Gastrocnemius medialis (tissue), 4 donors: Measurements from ENCODE around the gene MOG. TPM values are rescaled to one million over a fixed set of nuclear protein-coding genes. Genes with fewer than 3 reads are reported as not detected.

Experiments
- ATAC-seq, 2 donors: fragments of 150-250 bp; one replicate each; pipeline ENCODE4 v1.9.1; 2016
- DNase-seq, 2 donors: peaks; one replicate each; pipeline ENCODE4 v3.0.0-alpha.2; 2019
- H3K27ac ChIP-seq, 4 donors: fragments of 200-600 bp; sonication (generic); 1 replicate in 1 of 4; 2 replicates in 3 of 4; pipeline ENCODE4 v1.5.1; 2016 to 2018; ENCODE audit warnings: mild to moderate bottlenecking in 2 of 4, moderate library complexity in 1 of 4
- H3K27me3 ChIP-seq, 3 donors: fragments of 200-600 bp; sonication (generic) in 2 of 3; 1 replicate in 1 of 3; 2 replicates in 2 of 3; pipeline versions ENCODE4 v1.5.1 to v1.6.0; 2016 to 2019; ENCODE audit warnings: mild to moderate bottlenecking in 1 of 3, moderate library complexity in 1 of 3
- H3K36me3 ChIP-seq, 2 donors: fragments of 200-600 bp; sonication (generic) in 1 of 2; one replicate each; pipeline ENCODE4 v1.5.1; 2017 to 2018
- H3K4me1 ChIP-seq, 2 donors: fragments of 200-600 bp; sonication (generic) in 1 of 2; one replicate each; pipeline ENCODE4 v1.5.1; 2016 to 2017; ENCODE audit warnings: mild to moderate bottlenecking in 2 of 2
- H3K4me3 ChIP-seq, 4 donors: fragments of 200-600 bp; sonication (generic) in 3 of 4; 1 replicate in 1 of 4; 2 replicates in 3 of 4; pipeline ENCODE4 v1.5.1; 2016 to 2019; ENCODE audit warnings: mild to moderate bottlenecking in 2 of 4
- H3K9me3 ChIP-seq, 3 donors: fragments of 200-600 bp; sonication (generic) in 2 of 3; 1 replicate in 1 of 3; 2 replicates in 2 of 3; pipeline ENCODE4 v1.5.1; 2016 to 2019
- POLR2A ChIP-seq, 2 donors: fragments of 450-650 bp; IDR thresholded peaks; one replicate each; pipeline ENCODE4 v1.6.1; 2017; ENCODE audit warnings: antibody characterized with exemption in 2 of 2, mild to moderate bottlenecking in 2 of 2, moderate library complexity in 2 of 2
- in situ Hi-C, 4 donors: fragments of 200-750 bp; cut with MboI; loops; one replicate each; pipeline versions ENCODE4 v1.15.0 to v1.8.0; 2017; ENCODE audit warnings: low sequenced_read_pairs in 4 of 4
- intact Hi-C: fragments of 100-400 bp; cut with DNase I; formaldehyde crosslinking; loops from one replicate; pipeline ENCODE4 v1.15.1; 2023; ENCODE audit warnings: low total_unique reads
- total RNA-seq, 4 donors: library from RNA; depleted of rRNA; stranded (reverse); fragments of >200 nt; gene quantifications; one replicate each; pipeline versions ENCODE4 v1.1.0 to v1.2.3, GENCODE V29; 2016
- TF ChIP-seq, protein P1 (sequence below), 5 experiments: fragments of 450-650 bp in 3 of 5; fragments of 200-600 bp in 2 of 5; sonication (generic) in 2 of 5; IDR thresholded peaks in 4 of 5; conservative IDR thresholded peaks in 1 of 5; 1 replicate in 4 of 5; 2 replicates in 1 of 5; pipeline ENCODE4 v1.5.1; 2016 to 2019; ENCODE audit warnings: antibody characterized with exemption in 5 of 5, mild to moderate bottlenecking in 3 of 5, moderate library complexity in 3 of 5

Gene MOG
- total RNA-seq, 4 donors from 2014 or later, result not detected

DNA sequence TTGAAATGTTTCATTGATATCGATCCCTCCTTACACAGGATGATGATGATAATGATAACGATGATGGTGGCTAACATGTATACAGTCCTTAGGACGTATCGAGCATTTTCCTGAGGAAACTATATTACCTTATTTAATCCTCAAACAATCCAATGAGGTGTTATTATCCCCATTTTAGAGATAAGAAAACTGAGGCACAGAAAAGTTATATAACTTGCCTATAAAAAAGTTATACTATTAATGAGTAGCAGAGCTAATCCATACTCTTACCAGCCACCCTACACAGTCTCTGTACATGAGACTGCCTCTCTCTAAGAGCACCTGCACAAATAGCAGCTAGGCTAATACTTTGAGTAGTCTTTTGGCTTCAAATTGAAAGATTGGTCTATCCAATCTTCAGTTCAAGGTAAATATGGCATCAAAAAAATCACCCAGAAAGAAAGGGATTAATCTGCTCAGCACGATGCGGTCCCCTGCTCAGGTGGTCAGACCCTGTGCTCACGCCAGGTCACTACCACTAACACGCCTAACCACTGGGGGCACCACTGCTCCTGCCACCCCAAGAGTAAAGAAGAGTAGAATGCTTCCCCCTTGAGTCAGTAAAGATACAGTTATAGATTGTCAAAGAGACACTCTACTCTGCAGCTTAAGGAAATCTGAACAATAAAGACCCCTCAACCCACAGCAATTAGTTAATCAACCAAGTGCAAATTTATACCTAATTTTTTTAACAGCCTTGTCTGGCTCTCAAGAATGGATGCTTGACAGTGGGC lies 38.9 kb upstream of the MOG start:
- Histone ChIP-seq H3K4me3 (no peak overlapping the region), H3K4me1 (no peaks in the 10 kb centered on the region), H3K27me3 (peaks cover 0 to 2% (median 0%) of the 10 kb centered on the region in 3 donors), H3K36me3 (peaks cover 0 to 4% of the 10 kb centered on the region in 2 donors), H3K9me3 (no peaks in the 10 kb centered on the region), H3K27ac (no peak overlapping the region)
- DNase-seq, result no peak
- no peak for TF ChIP-seq POLR2A (IDR thresholded peaks at IDR 0.05)
- in situ Hi-C loops, result no loop called here
- intact Hi-C loops, result no loop called here
- no peak for ATAC-seq

DNA sequence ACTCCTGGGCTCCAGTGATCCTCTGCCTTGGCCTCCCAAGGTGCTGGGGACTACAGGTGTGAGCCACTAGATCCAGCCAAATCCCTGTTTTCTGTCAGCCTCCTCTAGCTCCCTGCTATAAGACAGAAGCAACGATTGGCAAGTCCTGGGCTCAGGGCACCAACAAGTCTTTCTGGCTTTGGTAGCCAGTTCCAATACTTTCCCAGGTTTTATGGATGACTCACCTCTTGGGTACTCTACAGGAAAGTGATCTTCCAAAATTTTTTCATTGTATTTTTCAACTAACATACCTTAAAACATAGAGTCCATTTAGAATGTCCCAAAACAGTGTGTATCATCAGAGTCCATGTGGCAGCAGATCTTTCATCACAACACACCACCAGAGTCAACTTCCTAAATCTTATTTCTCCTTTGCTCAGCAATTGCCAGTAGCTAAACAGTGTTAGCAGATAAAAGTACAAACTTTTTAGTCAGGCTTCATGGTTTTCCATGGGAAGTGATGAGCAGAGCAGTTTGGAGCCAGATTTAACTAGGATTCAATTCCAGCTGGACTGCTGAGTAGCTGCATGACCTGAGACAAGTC lies 37.2 kb upstream of the MOG start:
- no peak for DNase-seq
- in situ Hi-C loops, result no loop called here
- Histone ChIP-seq H3K4me3 (no peak overlapping the region), H3K27me3 (peaks cover 0 to 6% (median 0%) of the 10 kb centered on the region in 3 donors), H3K36me3 (no peaks in the 10 kb centered on the region), H3K27ac (no peak overlapping the region), H3K4me1 (no peaks in the 10 kb centered on the region), H3K9me3 (no peaks in the 10 kb centered on the region)
- no peak for TF ChIP-seq POLR2A (IDR thresholded peaks at IDR 0.05)
- TF ChIP-seq, protein P1, sequence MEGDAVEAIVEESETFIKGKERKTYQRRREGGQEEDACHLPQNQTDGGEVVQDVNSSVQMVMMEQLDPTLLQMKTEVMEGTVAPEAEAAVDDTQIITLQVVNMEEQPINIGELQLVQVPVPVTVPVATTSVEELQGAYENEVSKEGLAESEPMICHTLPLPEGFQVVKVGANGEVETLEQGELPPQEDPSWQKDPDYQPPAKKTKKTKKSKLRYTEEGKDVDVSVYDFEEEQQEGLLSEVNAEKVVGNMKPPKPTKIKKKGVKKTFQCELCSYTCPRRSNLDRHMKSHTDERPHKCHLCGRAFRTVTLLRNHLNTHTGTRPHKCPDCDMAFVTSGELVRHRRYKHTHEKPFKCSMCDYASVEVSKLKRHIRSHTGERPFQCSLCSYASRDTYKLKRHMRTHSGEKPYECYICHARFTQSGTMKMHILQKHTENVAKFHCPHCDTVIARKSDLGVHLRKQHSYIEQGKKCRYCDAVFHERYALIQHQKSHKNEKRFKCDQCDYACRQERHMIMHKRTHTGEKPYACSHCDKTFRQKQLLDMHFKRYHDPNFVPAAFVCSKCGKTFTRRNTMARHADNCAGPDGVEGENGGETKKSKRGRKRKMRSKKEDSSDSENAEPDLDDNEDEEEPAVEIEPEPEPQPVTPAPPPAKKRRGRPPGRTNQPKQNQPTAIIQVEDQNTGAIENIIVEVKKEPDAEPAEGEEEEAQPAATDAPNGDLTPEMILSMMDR (IDR thresholded peaks at IDR 0.05 in 4 of 5, conservative IDR thresholded peaks at IDR 0.05 in 1 of 5), result no peak
- no peak for ATAC-seq
- intact Hi-C loops, result no loop called here

DNA sequence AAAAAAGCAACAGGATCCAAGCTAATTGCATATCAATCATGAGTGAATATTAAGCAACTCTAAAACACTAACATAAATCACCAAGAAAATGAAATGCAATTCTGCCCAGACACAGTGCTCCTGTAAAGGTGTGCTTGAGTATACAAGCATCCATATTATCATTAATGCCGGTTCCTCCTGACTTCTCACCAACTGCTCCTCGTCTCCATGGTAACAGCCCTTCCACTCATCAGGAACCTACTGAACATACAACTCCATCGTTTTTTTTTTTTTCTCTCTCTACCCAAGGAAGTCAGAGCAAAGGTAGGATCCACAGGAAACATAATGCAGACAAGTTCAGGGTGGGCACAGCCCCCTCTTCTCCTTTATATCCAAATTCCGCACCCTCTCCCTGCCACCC lies 36.3 kb upstream of the MOG start:
- intact Hi-C loops, result no loop called here
- DNase-seq, result no peak
- no peak overlapping the region for H3K27ac ChIP-seq
- H3K4me3 ChIP-seq, result no peak overlapping the region
- TF ChIP-seq, protein P1 (IDR thresholded peaks at IDR 0.05 in 4 of 5, conservative IDR thresholded peaks at IDR 0.05 in 1 of 5), result no peak
- no peak for TF ChIP-seq POLR2A (IDR thresholded peaks at IDR 0.05)
- H3K36me3 ChIP-seq, result no peaks in the 10 kb centered on the region
- in situ Hi-C loops, result no loop called here
- ATAC-seq, result no peak
- no peaks in the 10 kb centered on the region for H3K4me1 ChIP-seq
- H3K27me3 ChIP-seq, result peaks cover 0 to 10% (median 0%) of the 10 kb centered on the region in 3 donors
- no peaks in the 10 kb centered on the region for H3K9me3 ChIP-seq

DNA sequence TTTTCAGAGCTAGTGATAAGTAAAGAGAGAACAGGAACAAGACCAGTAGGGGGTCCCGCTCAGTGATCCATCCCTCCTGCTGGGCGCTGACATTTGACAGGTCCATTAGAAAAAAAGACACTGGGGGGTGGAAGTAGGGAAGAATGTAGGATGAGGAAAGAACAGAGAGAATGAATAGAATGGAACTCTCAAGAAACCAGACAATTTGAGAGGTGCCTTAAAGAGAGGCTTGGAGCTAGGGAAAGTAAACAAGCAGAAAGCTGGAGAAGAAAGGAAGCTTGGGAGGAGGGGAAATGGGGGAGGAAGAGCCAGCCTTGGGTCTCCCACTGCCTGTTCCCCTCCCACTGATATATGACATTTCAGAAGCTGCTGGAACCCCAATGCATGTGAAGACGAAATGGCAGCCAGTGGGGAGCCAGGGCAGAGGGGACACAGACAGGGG lies 32.4 kb upstream of the MOG start:
- H3K9me3 ChIP-seq, result no peaks in the 10 kb centered on the region
- H3K4me3 ChIP-seq, result no peak overlapping the region
- no peaks in the 10 kb centered on the region for H3K36me3 ChIP-seq
- intact Hi-C loops, result no loop called here
- no peak overlapping the region for H3K27ac ChIP-seq
- H3K4me1 ChIP-seq, result peaks cover 4 to 16% of the 10 kb centered on the region in 2 donors
- H3K27me3 ChIP-seq, result peaks cover 24 to 26% (median 24%) of the 10 kb centered on the region in 3 donors
- no peak for DNase-seq
- TF ChIP-seq, protein P1 (IDR thresholded peaks at IDR 0.05 in 4 of 5, conservative IDR thresholded peaks at IDR 0.05 in 1 of 5), result no peak
- TF ChIP-seq POLR2A (IDR thresholded peaks at IDR 0.05), result no peak
- ATAC-seq, result no peak
- in situ Hi-C loops, result no loop called here

DNA sequence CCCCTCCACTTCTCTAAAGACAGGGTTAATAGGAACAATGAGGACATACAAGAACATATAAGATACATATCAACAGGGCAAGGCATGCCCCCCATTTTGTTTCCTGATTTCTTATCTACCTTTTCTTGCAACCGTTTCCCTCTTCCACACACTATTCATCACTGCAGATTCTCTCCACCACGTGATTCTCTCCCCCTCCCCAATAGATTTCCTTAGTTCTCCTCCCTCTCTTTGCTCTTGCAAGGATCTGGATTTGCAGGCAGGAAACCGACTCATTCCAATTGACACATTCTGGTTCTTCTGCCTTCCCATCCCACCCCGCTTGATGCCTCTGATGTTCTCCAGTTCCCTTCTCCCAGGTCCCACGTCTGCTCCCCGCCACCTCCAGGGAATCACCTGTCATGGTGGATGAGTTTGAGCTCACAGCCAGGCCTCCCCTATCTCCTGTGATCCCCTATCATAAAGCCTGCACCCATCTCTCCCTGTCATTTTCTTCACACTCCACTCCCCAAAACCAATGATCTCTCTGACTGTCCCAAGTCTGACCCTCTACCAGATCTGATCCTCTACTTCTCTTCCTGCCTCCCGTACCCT lies 31.5 kb upstream of the MOG start:
- in situ Hi-C loops (no loop called here), intact Hi-C loops (no loop called here)
- peaks cover 4 to 16% of the 10 kb centered on the region in 2 donors for H3K4me1 ChIP-seq
- H3K36me3 ChIP-seq, result no peaks in the 10 kb centered on the region
- no peak overlapping the region for H3K27ac ChIP-seq
- H3K9me3 ChIP-seq, result no peaks in the 10 kb centered on the region
- no peak for DNase-seq
- no peak overlapping the region for H3K4me3 ChIP-seq
- TF ChIP-seq, protein P1 (IDR thresholded peaks at IDR 0.05 in 4 of 5, conservative IDR thresholded peaks at IDR 0.05 in 1 of 5), result no peak
- TF ChIP-seq POLR2A (IDR thresholded peaks at IDR 0.05), result no peak
- no peak for ATAC-seq
- H3K27me3 ChIP-seq, result peaks cover 24 to 32% (median 29%) of the 10 kb centered on the region in 3 donors
